ENCODE measurements around the gene TSEN15.

- TF ChIP-seq CTCF (IDR thresholded peaks at IDR 0.05; ENCODE audit: low read depth, low read length) (no peak), EZH2phosphoT487 (IDR thresholded peaks at IDR 0.05; ENCODE audit: low read depth) (no peak)
Observed at GRCh38 chr1:184036517-184036949, 15.0 kb upstream of the TSEN15 start.
